GM12872 (cell line): ENCODE data around the gene FADS6.

ENCODE experiments used
- TF ChIP-seq, protein P1 (sequence below): IDR thresholded peaks from 3 replicates; pipeline ENCODE4 v1.5.1; 2011; ENCODE audit warnings: low read depth, mild to moderate bottlenecking, low read length, moderate library complexity; ENCODE audit not compliant: insufficient read depth

The FADS6 gene

GRCh38 chr17:74864866-74865395 is 28.5 kb downstream of the FADS6 start:
- TF ChIP-seq, protein P1, sequence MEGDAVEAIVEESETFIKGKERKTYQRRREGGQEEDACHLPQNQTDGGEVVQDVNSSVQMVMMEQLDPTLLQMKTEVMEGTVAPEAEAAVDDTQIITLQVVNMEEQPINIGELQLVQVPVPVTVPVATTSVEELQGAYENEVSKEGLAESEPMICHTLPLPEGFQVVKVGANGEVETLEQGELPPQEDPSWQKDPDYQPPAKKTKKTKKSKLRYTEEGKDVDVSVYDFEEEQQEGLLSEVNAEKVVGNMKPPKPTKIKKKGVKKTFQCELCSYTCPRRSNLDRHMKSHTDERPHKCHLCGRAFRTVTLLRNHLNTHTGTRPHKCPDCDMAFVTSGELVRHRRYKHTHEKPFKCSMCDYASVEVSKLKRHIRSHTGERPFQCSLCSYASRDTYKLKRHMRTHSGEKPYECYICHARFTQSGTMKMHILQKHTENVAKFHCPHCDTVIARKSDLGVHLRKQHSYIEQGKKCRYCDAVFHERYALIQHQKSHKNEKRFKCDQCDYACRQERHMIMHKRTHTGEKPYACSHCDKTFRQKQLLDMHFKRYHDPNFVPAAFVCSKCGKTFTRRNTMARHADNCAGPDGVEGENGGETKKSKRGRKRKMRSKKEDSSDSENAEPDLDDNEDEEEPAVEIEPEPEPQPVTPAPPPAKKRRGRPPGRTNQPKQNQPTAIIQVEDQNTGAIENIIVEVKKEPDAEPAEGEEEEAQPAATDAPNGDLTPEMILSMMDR, result peak; percentile 97

DNA sequence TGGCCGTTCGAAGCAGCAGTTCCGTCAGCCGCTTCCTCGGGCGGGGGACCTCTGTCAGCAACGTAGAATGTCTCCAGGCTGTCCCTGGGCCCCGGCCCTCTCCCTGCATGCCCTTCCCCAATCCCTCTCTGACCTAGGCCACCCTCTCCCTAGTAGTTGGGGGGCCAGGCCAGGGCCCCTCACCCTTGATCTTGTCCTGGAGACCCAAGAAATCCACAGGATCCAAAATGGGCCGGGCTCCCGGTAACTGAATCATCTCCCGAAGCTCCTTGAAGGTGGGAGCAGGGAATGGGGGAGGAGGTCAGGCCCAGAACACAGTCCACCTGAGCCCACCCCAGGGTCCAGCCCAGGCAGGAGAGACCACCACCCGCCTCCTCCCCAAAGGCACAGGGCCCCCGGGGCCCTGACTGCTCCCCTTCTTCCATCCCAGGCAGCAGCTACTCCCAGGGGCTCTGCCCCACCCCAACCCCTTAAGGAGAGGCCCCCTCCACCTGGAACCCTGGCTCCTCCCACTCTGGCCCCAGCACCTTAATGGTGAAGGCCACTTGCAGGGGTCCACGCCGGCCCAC is 29.1 kb downstream of the FADS6 start:
- TF ChIP-seq, protein P1, result no peak

- TF ChIP-seq, protein P1, result no peak
Observed at GRCh38 chr17:74863420-74864296, 29.8 kb downstream of the FADS6 start.

DNA sequence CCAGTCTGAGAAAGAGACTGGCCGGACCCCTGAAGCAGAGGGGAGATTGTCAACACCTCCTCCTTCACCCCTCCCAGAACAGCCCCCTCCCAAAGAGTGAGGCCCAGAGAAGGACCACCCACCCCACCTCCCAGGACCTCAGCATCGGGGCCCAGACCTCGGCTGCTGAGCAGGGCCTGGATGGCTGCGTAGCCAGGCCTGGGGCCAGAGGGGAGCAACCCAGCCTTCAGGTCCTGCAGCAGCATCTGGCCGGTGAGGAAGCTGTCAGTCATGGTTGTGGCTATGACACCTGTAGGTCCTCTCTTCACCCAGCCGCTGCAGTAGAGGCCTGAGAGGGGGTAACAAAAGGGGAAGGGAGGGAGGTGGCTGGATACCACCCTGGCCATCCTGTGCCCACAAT is 30.5 kb downstream of the FADS6 start:
- TF ChIP-seq, protein P1, result no peak

DNA sequence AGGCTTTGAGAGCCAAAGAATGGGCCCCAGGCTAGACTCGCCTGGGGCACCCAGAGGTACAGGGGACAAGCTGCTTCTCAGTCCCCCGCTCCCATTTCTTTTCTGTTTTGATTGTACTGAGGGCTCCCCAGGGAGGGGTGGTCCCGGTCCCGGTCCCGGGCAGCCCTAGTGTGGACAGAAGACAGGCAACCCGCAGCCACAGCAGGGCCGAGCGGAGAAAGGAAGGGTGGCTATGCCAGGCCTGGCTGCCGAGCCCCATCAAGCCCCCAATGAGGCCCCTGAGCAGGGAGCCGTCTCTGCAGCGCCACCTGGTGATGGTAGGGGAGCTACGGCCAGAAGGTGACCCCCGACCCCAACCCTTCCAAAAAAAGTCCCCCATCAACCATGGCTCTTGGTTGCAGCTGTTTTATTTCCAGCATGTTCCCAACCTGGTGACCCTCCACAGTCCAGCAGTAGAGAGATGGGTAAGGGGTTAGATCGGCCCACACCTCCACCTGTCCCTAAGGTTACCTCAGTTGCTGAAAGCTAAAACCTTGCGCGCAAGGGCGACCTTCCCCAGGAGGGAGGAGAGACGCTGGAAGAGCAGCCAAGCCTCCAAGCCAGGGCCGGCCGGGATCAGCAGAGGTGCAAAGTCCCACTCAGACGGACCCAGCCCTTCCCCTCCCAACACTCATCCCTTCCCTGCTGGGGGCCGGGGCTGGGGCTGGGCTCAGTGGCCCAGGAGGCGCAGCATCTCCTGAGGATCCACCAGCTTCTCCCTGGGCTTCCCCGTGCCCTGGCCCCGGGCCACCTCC is 31.1 kb downstream of the FADS6 start:
- TF ChIP-seq, protein P1, result peak; percentile 80

- TF ChIP-seq, protein P1, result no peak
Observed at GRCh38 chr17:74861662-74862107, 31.7 kb downstream of the FADS6 start.
